Measurements from ENCODE around the gene CTRB1. TPM values are rescaled to one million over a fixed set of nuclear protein-coding genes. Genes with fewer than 3 reads are reported as not detected.

CTRB1 gene
- total and polyA plus RNA-seq, 2 of the 13 experiments (the other 11 are each of a cell fraction or from before 2014, with no cell fraction given) = not detected

- TF ChIP-seq ZNF574 (CRISPR knock-in tag; IDR thresholded peaks at IDR 0.05) = peak; percentile 69
- peak; percentile 58; the same call in 1 of the 2 replicates for TF ChIP-seq ZNF850 (CRISPR knock-in tag; conservative IDR thresholded peaks at IDR 0.05)
- peak; percentile 93 for TF ChIP-seq ZNF784 (CRISPR knock-in tag; IDR thresholded peaks at IDR 0.05; ENCODE audit: borderline replicate concordance)
- no peak for TF ChIP-seq BRF2 (CRISPR knock-in tag; IDR thresholded peaks at IDR 0.05)
- peak; percentile 98; the same call in 1 of the 2 replicates for TF ChIP-seq STAT6 (CRISPR knock-in tag; IDR thresholded peaks at IDR 0.05; ENCODE audit: borderline replicate concordance)
- TF ChIP-seq HBP1 (CRISPR knock-in tag; IDR thresholded peaks at IDR 0.05; ENCODE audit: low read depth) = peak; percentile 87; the same call in 1 of the 2 replicates
- TF ChIP-seq EP300 (IDR thresholded peaks at IDR 0.05; ENCODE audit: low read depth in 2 of 2, low read length in 2 of 2) = peak in 1 of 2 experiments; percentile 96
- TF ChIP-seq EP300 (CRISPR knock-in tag; IDR thresholded peaks at IDR 0.05; ENCODE audit: borderline replicate concordance) = peak; percentile 94
- TF ChIP-seq FOXP4 (CRISPR knock-in tag; IDR thresholded peaks at IDR 0.05) = peak; percentile 92
- peak; percentile 89; the same call in 1 of the 2 replicates for TF ChIP-seq ARHGAP35 (CRISPR knock-in tag; IDR thresholded peaks at IDR 0.05; ENCODE audit: borderline replicate concordance)
- TF ChIP-seq ZNF746 (CRISPR knock-in tag; IDR thresholded peaks at IDR 0.05) = peak; percentile 98
- peak; percentile 87; the same call in 1 of the 2 replicates for TF ChIP-seq SKIL (CRISPR knock-in tag; IDR thresholded peaks at IDR 0.05; ENCODE audit: borderline replicate concordance)
These were observed 26.3 kb downstream of the CTRB1 start (continued) for GRCh38 chr16:75244844-75245758.
